Measurements from ENCODE around the gene TTC36.
"Not testable (repeated sequence)": the region's sequence is repeated elsewhere in the genome, so short reads cannot be mapped to it uniquely, and the experiment has no call there.

Gene TTC36

DNA sequence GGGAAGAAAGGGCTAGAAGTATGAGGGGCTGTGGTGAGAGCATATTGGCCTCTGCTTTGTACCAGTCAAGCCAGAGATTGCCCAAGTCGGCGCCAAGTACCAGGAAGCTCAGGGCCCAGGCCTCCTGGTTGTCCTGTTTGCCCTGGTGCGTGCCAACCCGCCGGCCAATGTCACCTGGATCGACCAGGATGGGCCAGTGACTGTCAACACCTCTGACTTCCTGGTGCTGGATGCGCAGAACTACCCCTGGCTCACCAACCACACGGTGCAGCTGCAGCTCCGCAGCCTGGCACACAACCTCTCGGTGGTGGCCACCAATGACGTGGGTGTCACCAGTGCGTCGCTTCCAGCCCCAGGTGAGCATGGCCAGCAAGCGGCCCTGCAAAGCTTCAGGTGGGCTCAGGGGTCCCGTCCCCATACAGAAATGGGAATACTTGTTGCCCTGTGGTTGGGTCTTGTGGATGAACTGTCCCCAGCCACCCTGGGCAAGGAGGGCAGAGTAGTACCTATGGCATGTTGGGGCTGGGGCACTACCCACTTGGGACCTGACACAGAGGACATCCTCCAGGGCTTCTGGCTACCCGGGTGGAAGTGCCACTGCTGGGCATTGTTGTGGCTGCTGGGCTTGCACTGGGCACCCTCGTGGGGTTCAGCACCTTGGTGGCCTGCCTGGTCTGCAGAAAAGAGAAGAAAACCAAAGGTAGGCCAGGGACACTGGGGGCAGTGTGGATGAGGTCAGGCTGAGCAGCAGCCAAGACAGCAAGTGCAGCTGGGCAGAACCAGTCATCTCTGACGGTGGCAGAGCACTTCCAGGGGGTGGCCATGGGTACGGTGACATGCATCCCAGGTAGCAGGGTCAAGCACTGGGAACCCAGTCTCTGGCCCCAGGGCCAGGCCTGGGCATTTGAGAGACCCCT, 5.8 kb downstream of the TTC36 start:
- no peak for DNase-seq

DNA sequence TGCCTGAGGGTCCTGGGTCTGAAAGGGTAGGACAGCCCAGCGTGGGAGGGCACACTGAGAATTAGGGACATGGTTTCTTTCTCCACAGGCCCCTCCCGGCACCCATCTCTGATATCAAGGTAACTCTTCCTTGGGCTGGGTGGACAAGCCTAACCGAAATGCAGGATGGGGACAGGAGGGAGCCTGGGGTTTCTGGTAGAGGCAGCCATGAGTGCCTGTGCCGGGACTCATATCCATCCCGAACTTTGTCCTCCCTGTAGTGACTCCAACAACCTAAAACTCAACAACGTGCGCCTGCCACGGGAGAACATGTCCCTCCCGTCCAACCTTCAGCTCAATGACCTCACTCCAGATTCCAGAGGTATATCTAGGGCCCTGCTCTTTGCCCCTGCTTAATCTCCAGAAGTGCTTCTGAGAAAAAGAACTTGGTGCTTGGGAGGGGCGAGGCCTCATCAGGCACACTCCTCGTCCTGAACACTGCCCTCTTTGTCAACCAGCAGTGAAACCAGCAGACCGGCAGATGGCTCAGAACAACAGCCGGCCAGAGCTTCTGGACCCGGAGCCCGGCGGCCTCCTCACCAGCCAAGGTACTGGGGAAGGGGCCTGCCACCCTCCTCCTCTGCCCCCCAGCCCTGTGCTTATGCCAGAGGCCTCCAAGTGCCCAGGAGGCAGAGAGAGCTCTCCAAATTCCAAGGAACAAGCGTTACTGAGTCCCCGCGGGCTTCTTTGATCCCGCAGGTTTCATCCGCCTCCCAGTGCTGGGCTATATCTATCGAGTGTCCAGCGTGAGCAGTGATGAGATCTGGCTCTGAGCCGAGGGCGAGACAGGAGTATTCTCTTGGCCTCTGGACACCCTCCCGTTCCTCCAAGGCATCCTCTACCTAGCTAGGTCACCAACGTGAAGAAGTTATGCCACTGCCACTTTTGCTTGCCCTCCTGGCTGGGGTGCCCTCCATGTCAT, 6.8 kb downstream of the TTC36 start:
- DNase-seq: no peak

DNA sequence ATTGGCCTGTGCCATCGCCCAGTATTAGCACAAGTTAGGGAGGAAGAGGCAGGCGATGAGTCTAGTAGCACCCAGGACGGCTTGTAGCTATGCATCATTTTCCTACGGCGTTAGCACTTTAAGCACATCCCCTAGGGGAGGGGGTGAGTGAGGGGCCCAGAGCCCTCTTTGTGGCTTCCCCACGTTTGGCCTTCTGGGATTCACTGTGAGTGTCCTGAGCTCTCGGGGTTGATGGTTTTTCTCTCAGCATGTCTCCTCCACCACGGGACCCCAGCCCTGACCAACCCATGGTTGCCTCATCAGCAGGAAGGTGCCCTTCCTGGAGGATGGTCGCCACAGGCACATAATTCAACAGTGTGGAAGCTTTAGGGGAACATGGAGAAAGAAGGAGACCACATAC, 8.0 kb downstream of the TTC36 start:
- no peak for DNase-seq

DNA sequence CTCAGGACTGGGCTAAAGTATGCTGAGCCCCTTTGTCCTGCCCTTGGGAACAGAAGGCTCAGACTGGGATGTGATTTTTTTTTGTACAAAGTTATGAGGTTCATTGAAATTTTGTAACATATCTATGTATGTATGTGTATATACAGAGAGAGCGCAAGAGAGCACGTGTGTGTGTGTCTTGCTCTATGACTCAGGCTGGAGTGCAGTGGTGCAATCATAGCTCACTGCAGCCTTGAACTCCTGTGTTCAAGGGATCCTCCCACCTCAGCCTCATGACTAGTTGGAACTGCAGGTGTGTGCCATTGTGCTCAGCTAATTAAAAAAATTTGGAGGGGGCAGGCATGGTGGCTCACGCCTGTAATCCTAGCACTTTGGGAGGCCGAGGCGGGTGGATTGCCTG, 9.5 kb downstream of the TTC36 start:
- no peak for DNase-seq

DNA sequence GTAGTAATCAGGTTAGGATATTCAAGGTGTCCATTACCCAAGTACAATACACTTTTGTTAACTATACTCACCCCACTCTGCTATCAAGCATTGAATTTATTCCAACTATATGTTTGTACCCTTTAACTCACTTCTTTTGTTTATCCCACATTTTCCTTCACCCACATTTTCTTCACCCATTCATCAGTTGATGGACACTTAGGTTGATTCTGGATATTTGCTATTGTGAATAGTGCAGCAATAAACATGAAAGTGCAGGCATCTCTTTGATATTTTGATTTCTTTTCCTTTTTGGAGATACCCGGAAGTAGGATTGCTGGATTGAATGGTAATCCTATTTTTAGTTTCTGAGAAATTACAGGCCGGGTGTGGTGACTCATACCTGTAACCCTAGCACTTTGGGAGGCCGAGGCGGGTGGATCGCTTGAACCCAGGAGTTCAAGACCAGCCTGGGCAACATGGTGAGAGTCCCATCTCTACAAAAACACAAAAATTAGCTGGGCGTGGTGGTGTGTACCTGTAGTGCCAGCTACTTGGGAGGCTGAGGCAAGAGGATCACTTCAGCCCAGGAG, 10.2 kb downstream of the TTC36 start:
- DNase-seq: no peak

DNA sequence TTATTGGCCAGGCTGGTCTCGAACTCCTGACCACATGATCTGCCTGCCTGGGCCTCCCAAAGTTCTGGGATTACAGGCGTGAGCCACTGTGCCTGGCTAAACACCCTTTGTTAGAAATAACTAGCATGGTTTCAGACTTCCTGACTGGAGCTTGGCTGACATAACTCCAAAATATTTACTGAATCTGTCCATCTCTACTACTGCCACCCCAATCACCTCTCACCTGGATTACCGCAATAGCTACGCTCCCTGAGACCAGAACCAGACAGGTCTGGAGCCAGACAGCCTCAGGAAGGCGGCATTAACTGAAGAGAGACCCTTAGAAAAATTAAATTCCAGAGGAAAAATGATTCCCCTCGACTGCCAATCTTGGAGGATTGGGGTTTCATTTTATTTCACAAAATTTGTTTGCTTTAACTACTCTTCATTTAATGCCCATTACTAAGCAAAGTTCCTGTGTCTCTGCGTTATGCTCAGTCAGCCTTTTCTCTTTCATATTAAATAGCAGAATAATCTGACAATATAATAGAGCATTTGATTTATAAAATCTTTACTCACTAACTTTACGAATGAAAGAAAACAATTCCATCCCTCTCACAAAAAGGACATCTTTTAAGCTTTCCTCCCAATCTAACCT, 16.9 kb downstream of the TTC36 start:
- no peak for DNase-seq

DNA sequence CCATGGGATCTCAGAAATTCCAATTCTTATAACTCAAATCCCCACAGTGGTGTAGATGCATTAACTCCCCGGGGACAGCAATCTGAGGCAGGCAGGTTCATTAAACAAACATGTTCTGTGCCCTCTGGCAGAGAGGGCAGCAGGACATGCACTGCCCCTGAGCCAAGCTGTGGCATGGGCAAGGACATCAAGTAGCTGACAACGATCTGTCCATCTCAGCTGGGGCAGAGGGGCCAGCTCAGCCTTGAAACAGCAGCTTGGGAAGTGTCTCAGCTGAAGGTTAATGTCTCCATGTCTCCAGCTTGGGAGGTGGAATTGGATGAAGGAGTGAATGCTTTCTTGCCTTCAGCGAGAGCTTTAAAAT, 17.4 kb downstream of the TTC36 start:
- DNase-seq: no peak

DNA sequence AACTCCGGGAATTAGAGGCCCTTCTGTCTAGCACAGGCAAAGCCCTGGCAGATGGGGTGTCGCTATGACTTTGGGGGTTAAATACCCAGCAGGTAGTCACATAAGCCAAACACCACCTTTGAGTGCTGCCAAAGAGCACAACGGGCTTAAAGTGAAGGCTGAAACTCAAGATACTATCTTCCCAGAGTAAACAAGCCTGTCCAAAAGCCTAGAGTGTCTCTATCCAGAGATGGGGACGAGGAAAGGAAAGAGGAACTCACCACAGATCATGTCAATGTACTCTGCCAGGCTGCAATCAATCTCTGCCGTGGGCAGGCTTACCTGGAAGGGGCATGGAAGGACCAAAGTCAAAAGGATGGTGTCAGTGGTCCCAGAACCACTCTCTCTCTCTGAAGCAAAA, 18.3 kb downstream of the TTC36 start:
- no peak for DNase-seq

DNA sequence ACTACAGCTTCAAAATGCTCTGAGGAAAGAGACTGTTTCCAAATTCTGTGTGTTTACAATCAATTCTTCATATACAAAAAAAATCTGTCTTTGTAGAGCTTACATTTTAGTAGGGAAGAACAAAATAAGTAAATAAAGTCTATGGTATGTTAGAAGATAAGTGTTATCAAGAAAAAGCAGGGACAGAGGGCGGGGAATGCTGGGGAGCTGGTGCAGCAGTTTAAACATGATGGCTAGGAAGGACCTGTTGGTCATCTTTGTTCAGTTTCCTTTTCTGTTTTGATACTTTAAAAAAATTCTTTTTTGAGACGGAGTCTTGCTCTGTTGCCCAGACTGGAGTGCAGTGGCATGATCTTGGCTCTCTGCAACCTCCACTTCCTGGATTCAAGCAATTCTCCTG, 19.9 kb downstream of the TTC36 start:
- DNase-seq: no peak

DNA sequence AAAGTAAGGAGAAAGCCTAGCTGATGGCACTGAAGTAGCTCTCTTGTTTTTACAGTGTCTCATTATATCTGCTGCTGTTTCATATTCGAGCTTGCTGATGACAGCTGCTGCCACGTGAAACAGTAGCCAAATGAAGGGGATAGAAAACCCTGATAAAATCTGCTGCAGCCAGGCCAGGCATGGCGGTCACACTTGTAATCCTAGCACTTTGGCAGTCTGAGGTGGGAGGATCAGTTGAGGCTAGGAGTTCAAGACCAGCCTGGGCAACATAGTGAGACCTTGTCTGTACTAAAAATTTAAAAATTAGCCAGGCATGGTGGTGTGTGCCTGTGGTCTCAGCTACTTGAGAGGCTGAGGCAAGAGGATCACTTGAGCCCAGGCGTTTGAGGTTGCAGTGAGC, 25.1 kb downstream of the TTC36 start:
- DNase-seq: no peak

DNA sequence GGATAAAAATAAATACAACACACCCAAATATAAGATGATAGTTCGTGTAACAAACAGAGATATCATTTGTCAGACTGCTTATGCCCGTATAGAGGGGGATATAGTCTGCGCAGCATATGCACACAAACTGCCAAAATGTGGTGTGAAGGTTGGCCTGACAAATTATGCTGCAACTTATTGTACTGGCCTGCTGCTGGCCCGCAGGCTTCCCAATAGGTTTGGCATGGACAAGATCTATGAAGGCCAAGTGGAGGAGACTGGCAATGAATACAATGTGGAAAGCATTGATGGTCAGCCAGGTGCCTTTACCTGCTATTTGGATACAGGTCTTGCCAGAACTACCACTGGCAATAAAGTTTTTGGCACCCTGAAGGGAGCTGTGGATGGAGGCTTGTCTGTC, 33.5 kb downstream of the TTC36 start:
- no peak for DNase-seq

DNA sequence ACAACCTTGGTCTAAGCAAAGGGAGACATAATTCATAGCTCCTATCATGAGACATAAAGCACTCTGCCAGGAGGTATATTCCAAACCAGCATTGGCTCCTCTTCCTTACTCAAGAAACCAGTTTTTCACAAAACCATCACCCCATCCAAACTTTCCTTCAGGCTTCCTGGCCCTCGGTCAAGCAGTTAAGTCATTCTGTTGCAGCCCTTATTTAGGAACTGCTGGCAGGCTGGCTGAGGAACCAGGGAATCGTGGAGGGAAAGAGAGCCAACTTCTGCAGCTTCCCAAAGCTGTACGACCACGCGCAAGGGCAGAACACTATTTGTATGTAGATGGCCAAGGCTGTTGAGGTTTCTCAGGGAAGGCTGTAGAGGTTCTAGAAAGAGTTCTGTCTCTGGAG, 37.8 kb downstream of the TTC36 start:
- DNase-seq: no peak

DNA sequence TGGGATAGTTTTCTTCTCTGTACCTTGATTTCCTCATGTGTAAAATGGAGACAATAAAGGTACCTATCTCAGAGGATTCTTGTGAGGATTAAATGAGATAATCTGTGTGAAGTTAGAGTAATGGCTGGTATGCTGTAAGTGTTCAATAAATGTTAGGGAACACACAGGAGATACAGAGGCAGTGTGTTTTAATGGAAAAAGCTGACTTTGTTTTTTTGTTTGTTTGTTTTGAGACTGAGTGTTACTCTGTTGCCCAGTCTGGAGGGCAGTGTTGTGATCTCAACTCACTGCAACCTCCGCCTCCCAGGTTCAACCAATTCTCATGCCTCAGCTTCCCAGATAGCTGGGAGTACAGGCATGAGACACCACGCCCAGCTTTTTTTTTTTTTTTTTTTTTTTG, 42.4 kb downstream of the TTC36 start:
- no peak for DNase-seq

DNA sequence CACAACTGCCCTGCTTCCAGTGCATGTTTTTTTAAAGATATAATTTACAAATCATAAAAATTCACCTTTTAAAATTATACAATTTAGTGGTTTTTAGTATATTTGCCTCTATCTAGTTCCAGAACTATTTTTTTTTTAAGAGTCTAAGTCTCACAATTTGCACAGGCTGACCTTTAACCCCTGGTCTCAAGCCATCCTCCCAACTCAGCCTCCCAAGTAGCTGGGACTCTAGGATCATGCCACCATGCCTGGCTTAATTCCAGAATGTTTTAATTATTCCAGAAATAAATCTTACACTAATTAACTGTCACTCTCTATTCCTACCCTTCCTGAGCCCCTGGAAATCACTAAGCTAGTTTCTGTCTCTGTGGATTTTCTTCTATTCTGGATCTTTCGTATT, 43.5 kb downstream of the TTC36 start:
- no peak for DNase-seq

DNA sequence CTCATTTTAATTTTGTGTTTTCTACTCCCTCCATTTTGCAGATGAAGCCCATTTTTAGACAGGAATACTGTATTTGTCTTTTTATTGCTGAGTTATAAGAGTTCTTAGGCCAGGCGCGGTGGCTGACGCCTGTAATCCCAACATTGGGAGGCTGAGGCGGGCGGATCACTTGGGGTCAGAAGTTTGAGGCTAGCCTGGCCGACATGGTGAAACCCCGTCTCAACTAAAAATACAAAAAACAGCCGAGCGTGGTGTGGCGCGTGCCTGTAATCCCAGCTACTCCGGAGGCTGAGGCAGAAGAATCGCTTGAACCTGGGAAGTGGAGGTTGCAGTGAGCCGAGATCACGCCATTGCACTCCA, 44.4 kb downstream of the TTC36 start:
- not testable (repeated sequence) for DNase-seq

DNA sequence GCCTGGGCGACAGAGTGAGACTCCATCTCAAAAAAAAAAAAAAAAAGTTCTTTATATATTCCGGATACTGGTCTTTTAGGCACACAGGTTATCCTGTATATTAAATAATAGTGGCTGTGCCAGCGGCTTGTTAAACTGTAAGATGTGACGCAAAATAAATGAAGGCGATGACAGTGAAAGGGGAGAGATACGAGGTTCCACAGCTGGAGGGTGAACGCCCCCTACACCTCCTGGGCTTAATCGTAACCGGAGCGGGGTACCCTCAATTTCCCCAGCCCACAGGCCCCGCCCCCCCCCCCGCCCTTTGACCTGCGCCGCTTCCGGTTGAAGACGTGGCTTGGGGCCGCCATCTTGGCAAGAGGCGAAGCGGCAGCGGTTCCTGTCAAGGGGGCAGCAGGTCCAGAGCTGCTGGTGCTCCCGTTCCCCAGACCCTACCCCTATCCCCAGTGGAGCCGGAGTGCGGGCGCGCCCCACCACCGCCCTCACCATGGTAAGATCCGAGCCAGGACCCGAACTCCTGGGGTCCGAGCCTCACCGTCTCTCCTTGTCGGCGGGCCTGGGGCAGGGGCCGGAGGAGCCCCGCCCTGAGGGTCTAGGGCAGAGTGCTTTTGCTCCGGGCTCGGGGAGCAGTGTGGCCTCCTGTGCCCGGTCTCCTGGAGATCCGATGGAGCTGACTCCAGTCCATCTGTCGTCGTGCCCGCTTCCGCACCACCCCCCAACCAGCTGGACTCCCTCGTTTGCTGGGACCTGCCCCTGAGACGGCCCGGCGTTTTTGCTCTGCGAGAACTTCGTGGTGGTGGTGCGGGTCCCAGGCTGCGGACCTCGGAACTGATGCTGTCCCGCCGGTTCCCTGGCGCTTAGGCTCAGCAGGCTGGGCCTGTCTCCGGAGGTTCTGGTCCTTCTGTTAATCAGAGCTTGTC, 45.0 kb downstream of the TTC36 start, which contains the start of gene ARCN1:
ARCN1 (plus strand) TSS at position 349 of the 920 bp plus-strand sequence; CDS start at position 488, 139 bp downstream.
- peak; percentile 83 for DNase-seq

DNA sequence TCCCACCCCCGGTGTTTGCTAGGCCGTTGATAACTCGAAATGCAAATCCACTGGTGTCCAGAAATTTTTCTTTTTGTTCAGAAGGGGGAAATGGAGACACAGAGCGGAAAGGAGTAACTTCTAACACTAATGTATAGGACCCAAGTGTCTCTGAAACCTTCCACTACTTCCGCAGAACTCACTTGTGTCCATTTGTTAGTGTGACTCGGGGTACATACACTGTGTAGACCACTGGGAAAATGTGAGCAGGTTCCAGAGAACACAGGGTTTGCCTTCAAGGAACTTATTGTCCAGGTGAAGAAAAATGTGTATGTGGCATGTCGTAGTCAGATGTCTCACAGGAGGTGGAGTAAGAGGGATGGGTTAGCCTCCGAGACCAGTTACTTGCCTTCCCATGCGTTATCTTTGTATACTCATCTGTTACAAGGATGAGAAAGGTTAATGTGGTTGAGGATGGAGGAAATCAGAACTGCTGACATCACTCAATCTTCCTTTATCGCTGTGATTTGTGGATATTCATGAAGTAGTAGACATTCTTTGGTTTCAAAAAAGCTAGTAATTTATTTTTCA, 45.8 kb downstream of the TTC36 start:
- peak; percentile 58 for DNase-seq

DNA sequence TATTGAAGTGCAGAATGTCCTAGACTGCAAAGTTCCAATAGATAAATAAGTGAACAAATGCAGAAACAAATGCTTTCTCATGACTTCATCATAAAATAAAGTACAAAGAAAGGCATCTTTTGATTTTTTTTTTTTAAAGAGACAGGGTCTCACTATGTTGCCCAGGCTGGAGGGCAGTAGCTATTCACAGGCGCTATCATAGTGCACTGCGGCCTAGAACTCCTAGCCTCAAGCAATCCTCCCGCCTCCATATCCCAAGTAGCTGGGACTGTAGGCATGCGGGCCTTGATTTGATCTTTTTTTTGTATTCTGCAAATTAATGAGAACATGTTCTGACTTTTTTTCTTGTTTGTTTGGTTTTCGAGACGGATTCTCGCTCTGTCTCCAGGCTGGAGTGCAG, 47.4 kb downstream of the TTC36 start:
- DNase-seq: no peak

DNA sequence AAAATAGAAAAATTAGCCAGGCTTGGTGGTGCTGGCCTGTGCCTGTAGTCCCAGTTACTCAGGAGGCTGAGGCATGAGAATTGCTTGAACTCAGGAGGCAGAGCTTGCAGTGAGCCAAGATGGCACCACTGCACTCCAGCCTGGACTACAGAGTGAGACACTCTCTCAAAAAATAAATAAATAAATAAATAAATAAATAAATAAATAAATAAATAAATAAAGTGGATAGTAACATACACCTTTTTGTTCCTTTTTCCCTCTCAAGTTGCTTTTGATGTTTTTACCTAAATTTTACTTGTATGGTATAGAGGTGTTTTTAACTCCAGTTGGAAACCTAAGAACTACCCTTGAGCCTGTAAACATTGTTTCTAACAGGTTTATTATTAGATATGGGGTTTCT, 50.7 kb downstream of the TTC36 start:
- not testable (repeated sequence) for DNase-seq
